NCI-H1694 (cell line): Measurements from ENCODE around the gene SLC35B2.

Experiments used
- DNase-seq: peaks from one replicate; lab custom pipeline; 2025; lab: John Stamatoyannopoulos, UW

SLC35B2 gene

DNA sequence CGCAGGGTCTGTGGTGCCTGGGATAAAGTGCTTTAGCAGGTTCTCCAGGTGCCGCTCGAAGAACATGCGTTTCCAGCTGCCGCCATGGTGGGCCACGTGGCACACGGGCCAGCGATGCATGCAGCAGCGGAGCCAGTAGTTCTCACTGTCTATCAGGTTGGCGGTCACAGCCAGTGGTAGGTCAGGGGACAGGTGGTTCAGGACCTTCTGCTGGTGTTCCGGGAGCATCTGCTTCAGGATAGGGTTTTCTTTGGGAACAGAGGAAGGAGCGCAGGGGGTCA, 28.9 kb upstream of the SLC35B2 start:
- DNase-seq = no peak

DNA sequence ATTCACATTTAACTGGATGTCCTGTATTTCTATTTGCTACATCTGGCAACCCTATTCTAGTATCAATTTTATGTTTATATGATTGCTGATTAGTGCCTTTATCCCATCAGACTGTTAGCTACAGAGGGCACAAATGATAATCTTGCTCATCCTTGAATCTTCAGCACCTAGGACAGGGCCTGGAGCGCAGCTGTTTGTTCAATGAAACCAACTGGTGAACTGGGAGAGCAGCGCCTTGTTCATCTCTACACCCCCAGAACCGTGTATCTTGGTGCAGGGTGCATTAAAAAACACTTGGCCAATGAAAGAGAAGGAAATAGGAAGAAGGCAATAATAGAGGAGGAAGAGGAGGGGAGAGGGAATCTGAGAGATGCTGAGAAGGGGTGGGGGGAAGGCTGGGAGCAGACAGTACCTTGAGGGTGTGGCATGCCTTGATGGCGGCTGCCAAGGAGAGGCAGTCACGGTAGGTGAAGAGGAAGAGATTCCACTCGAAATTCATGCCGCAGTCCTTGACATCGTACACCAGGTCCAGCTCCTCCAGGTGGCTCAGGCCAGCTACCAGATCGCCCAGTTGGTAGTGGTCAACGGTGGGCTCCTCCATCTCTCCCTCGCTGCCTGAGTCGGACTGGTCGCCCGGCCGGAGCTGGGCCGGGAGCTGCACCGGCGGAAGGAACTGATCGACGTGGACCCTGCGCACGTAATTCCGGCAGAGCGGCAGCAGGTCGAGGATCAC, 28.4 kb upstream of the SLC35B2 start:
- no peak for DNase-seq

DNA sequence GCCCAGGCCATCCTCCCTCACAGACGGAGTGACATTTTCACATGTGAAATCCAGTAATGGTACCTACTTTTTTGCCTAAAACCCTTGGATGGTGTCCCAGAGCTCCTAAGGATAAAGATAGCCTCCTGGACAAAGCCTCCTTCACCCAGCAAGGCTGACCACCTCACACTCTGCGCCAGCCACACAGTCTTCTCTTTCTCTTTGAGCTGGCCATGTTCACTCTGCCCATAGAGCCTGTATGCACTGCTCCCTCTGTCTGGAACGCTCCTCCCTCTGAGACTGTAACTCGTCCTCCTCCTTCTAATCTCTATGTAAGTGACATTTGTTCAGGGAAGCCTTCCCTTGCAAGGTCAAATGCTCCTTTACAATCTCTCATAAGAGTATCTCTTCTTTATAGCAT, 27.5 kb upstream of the SLC35B2 start:
- no peak for DNase-seq

DNA sequence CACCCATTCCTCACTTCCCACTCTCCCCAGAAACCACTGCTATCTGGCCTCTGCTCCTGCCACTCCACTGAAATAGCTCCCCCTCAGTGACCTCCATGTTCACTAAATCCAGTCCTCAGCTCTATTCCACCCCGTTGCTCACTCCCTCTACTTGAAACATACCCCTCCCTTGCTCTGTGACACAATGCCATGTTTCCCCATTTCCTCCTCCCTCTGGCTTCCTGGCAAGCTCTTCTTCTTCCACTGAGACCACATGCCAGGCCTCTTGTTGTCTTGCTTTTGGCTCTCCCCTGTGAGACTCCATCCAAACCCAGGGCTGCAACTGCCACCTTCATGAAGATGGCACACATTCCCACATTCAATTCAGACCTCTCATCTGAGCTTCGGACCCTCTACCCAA, 26.8 kb upstream of the SLC35B2 start:
- DNase-seq = no peak

DNA sequence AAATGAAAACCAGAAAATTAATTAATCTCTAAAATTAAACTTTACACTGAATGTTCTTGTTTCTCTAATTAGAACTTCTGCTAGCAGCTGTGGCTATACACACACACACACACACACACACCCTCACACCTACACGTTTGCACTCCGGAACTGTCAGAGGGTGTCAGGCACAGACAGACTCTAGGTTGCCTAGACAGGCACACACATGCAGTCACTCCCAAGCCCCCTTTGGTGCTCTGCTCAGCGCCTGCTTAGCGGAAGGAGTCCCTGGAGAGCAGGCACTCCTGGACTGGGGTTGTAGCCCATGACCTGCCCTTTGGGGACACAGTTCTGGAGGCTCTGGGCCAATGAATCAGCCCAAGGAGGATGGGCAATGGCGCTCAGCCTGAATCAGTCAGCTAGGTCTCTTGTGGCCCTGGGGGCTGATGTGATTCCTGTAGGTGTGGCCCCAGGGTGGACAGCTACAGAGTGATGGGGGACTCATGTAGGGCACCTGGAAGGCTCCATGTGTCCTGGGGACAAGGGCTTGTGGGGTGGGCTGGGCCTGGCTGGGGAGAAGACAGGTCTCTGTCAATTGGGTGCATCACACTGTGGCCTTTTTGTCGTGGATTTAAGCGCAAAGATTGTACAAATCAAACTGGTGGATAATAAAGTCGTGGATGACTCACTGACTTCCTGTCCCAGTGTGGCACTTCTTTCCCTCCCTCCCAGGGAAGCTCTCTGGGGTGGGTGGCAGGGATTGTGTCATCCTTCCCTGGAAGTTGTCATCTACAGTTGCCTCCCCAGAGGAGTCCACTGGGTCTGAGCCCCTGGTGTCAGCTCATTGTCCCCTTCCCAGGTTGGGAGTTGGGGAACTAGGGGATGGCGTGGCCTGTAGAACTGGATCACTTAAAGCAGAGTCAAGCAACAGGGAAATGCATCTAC, 21.7 kb upstream of the SLC35B2 start:
- DNase-seq = no peak

DNA sequence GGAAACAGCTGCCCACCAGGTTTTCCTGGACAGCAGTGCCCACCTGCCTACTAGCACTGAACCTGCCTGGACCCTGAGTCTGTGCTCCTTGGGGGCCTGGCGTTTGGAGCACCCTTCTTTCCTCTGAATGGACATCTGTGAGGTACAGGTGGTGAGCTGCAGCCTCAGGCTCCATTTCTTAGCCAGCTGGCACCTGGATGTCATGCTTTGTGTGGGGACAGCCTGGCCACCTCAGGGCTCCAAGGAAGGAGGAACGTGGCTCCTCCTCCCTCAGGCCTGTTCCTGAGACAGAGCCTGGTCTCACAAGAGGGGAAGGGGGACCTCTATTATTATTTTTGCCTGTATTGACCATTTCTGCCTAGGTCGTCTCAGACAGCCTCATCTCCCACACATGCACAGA, 21.0 kb upstream of the SLC35B2 start:
- no peak for DNase-seq

DNA sequence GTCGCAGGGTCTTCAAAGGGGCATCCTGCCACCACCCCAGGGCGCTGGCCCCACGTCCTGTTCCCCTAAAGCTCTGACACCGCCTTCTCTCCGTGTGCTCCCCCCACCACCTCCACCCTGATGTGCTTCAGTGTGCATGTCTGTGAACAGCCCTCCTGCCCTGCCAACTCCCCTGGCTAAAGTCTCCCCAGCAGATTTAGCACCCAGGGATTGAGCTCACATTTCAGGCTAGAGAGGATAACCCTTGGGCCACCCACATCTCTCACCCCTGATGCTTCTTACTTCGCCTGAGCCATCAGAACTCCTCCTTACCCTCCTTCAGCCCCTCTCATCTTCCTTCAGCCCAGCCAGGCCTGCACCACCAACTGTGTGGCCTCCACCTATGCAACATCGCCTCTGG, 20.4 kb upstream of the SLC35B2 start:
- DNase-seq = no peak

DNA sequence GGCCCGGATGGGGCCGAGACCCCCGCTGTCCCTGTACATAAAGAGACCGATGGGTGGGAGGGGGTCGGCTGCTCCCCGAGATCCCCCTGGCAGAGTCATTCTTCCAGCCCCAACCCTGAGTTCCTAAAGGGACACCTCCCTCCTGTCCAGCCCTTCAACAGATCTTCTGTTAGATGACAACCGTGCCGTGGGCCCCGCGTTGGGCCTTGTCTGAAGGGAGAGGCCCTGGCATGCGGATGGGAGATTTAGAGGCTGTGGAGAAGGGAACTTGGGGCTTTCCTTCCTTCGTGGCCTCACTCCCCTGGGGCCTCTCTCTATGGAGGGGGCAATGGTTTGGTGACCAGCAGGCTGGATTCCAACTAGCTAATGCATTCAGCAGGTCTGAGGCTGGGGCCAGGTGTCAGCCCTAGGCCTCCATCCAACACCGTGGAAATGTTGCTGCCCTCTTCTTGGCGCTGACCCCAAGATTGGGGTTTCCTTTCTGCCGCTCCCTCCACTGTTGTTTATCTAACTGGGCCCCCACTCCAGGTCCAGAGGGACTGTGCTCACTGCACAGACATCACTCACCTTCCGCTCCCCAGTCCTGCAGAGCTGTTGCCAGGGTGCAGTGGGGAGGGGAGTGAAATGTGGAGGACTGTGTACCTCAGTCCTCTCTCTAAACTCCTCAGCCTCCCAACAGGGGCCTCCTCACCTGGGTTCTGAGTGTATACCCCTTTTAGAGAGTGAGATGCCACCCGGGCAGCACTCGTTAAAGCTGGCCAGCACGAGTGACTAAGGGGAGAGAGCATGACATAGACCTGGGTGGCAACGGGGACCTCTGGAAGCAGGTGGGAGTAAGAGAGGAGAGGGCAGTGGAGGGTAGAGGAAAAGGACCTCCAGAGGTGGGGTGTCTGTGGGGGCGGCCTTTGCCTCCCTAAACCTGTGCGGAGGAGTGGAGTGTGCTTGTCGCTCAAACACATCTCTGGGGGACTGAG, 19.6 kb upstream of the SLC35B2 start:
- no peak for DNase-seq

DNA sequence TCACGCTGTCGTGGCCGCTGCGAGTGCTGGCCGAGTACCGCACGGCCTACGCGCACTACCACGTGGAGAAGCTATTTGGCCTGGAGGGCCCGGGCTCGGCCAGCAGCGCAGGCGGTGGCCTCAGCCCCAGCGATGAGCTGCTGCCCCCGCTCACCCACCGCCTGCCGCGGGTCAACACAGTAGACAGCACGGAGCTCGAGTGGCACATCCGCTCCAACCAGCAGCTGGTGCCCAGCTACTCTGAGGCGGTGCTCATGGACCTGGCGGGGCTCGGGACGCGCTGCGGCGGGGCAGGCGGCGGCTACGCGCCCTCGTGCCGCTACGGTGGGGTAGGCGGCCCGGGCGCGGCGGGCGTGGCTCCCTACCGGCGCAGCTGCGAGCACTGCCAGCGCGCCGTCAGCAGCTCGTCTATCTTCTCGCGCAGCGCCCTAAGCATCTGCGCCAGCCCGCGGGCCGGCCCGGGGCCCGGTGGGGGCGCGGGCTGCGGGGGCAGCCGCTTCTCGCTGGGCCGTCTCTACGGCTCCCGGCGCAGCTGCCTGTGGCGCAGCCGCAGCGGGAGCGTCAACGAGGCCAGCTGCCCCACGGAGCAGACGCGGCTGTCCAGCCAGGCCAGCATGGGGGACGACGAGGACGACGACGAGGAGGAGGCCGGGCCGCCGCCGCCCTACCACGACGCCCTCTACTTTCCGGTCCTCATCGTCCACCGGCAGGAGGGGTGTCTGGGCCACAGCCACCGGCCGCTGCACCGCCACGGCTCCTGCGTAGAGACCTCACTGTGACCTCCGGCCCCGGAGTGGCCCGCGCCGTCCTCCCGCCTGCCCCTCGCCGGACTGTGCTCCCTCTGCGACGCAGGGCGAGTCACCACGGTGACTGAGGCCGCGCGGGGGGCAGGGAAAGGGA, 18.7 kb upstream of the SLC35B2 start:
- no peak for DNase-seq

DNA sequence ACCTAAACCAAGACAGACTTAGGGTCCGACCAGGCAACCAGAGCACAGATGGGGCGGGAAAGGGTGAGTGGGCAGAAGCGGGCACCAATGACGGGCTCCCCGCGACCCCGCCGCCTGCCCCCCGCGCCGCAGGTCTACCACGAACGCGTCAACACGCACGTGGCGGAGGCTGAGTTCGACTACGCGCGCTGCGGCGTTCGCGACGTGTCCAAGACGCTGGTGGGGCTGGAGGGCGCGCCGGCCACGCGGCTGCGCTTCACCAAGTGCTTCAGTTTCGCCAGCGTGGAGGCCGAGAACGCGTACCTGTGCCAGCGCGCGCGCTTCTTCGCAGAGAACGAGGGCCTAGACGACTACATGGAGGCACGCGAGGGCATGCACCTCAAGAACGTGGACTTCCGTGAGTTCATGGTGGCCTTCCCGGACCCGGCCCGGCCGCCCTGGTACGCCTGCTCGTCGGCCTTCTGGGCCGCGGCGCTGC, 18.0 kb upstream of the SLC35B2 start:
- DNase-seq = no peak

DNA sequence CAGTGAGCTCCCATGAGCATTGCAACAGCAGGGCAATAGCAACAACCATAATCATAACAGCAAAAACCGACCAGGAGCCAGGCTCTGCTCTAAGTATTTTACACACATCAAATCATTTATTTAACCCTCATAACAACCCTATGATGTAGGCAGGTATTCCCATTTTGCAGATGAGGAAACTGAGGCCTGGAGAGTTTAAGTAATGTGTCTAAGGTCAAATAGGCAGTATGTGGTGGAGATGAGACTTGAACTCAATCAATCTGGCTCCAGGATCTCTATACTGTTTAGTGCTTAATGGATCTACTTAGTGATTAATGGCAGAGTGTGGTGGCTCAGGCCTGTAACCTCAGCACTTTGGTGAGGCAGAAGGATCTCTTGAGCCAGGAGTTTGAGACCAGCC, 16.3 kb upstream of the SLC35B2 start:
- DNase-seq = no peak

DNA sequence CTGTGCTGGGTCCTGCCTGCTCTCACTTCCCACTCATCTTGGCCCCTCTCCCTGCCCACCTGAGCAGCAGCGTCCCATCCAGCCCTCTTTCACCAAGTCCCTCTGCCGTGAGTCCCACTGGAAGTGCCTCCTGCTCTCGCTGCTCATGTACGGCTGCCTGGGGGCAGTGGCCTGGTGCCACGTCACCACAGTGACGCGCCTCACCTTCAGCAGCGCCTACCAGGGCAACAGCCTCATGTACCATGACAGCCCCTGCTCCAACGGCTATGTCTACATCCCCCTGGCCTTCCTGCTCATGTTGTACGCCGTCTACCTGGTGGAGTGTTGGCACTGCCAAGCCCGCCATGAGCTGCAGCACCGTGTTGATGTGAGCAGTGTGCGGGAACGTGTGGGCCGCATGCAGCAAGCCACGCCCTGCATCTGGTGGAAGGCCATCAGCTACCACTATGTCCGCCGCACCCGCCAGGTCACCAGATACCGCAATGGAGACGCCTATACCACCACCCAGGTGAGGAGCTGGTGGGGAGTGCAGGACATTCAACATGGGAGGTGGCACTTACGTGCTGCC, 15.8 kb upstream of the SLC35B2 start:
- no peak for DNase-seq

DNA sequence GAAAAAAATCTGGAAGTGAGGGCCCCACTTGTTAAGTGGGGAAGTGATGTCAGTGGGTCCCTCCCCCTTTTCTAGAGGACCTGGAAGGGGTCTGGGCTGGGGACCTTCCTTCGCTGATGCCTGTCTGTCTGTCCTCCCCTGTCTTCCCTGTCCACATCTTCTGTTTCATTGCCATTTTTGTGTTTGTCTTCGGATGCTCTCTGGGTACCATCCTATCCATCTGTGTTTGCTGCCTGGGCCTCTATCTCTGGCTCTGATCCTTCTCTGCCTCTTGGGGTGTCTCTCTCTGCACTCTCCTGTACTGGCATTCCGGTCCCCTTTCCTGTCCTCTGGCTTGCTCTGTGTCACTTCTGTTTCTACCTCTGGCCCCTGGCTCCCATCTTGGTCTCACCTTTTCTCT, 15.2 kb upstream of the SLC35B2 start:
- no peak for DNase-seq

DNA sequence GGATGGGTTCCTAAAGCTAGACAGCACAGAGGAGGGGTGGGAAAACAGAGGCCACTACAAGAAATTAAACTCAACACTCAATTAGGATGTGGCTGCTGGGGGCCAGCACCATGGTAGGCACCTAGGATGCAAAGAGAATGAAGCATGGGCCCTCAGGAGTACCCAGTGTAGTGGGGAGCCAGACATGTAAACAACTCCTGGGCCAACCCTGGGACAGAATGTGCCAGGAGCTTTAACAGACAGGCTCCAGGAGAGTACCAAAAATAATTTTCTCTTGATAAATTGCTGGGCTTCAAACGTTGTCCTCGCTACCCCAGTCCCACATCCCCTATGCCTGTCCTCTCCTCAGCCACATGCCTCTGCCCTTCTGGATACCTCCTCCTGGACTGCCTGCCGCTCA, 14.6 kb upstream of the SLC35B2 start:
- DNase-seq = no peak

DNA sequence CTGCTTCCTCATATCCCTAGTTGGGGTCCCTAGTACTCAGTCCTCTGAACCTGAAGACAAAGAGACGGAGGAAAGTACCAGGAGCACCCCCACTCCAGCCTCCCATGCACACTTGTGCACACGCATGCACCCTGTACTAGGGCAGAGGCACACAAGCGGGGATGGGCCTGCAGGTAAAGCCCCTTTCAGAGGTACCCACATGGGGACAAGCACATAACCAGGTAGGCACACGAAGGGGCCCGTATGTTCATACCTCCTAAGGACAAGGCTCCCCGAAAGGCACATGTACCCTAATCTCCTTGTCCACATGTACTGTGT, 14.0 kb upstream of the SLC35B2 start:
- DNase-seq = no peak

DNA sequence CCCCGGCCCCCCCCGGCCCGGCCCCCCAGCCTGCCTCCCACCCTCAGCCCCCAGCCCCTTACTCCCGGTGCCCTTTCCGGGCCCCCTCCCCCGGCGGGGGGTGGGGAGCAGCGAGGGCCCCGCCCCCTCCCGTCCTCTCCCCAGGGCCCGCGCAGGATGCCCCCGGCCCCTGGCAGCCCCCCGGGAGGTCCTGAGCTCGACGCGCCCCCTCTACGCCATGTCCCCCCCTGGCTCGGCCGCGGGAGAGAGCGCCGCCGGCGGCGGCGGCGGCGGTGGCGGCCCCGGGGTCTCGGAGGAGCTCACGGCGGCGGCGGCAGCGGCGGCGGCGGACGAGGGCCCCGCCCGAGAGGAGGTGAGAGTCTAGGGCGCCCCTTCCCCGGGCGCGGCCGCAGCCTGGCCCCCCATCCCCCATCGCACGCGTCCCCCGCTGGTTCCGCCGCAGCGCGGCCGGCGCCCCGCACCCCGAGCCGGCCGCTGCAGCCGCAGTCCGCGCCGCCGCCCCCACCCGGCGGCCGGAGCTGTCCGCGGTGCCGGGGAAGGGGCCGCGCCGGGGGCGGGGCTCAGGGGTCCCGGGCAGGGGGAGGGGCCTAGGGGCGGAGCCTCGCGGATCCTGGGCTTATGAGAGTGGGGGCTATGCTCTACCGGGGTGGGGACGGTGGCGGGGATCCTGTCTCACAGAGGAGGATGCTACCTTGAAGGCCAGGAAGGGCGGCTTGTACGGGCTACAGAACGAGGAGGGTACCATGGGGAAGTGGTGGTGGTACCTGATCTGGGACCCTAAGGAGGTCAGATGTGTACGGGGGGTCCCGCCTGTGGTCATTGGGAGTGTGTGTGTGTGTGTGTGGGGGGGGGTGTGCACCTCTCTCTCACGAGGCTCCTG, 13.4 kb upstream of the SLC35B2 start:
- peak; percentile 26 for DNase-seq

DNA sequence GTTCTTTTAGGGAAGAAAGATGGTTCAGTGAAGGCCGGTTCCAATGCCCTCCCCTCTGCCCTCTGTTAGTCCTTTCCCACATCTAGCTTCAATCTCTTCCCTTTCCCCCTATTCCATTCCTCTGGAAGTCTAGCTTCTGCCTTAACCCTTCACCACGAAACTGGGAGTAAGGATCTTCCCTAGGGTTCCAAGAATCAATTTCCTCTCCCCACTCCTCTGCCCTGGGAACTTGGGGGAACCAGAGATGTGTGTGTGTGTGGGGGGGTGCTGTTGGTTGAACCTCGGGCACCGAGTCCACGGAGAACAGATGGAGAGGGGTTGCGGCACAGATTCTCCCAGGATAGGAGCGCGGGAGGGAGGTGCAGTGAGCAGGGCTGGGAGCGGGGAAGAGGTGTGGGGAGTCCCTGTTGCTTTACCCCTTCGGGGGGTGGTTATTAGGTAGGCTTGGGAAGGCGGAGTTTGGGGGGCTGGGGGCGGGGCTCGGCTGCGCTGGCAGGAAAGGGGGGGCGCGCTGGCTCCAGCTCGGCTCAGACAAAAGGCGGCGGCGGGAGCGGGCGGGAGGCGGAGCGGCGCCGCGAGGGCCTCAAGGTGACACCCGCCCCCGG, 12.7 kb upstream of the SLC35B2 start, which contains the start of gene TMEM151B:
Gene TMEM151B, plus strand, starts transcription at position 530 of the 605 bp plus-strand sequence. CDS start 293 bp downstream, outside the sequence.
- DNase-seq = no peak

DNA sequence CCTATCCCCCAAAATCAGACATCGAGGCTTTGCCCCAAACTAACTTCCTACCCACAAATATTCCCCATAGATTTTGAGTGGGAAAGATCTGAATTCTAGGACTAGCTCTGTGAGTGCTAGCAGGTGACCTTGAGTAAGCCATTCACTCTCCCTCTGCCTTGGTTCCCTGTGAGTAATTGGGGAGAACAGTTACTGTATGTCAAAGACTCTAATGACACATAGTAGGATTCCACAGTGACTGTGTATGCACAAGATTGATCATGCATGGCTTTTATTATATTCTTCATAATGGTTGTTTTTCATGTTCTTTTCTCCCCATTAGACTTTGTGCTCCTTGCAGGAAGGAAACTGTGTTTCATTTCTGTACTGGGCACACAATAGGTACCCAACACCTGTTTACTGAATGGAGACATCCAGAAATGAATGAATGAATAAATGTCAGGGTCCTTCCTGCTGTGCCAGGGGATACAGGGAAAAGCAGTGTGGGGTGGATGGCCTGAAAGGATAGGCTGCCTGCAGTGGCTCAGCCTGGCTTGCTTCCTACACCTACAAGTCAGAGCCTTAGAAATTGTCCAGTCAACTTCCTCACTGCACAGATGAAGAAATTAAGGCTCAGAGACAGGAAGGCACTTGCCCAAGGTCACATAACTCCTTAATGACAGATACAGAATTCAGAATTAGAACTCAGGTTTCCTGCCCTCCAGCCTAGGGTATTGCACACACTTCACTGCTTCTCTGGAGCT, 12.0 kb upstream of the SLC35B2 start:
- no peak for DNase-seq
